H9 (cell line): ENCODE data around the gene FOXO1. TPM values are rescaled to one million over a fixed set of nuclear protein-coding genes. Genes with fewer than 3 reads are reported as not detected.
A peak's percentile ranks its signal among the peaks of the same experiment; 100 is the strongest.

Source experiments
- DNase-seq: peaks from one replicate; pipeline ENCODE4 v3.0.0-alpha.2; 2017
- H2AFZ ChIP-seq: one replicate; pipeline ENCODE4 v1.6.1; 2013; ENCODE audit warnings: mild to moderate bottlenecking, low read length, control low read depth, moderate library complexity
- H2AK5ac ChIP-seq: 2 replicates; pipeline ENCODE4 v1.6.1; 2013; ENCODE audit warnings: low read length, control low read depth, mixed read lengths; ENCODE audit not compliant: insufficient read length
- H2BK120ac ChIP-seq: one replicate; pipeline ENCODE4 v1.6.1; 2013; ENCODE audit warnings: low read depth, mild to moderate bottlenecking, low read length, control low read depth, inconsistent platforms; ENCODE audit not compliant: poor library complexity, severe bottlenecking
- H2BK12ac ChIP-seq: 2 replicates; pipeline ENCODE4 v1.6.1; 2013; ENCODE audit warnings: low read length, control low read depth, mixed read lengths, low read depth; ENCODE audit not compliant: insufficient read length
- H2BK15ac ChIP-seq: 2 replicates; pipeline ENCODE4 v1.6.1; 2013; ENCODE audit warnings: low read depth, low read length, control low read depth
- H2BK20ac ChIP-seq: one replicate; pipeline ENCODE4 v1.6.1; 2013; ENCODE audit warnings: low read depth, mild to moderate bottlenecking, low read length, control low read depth, inconsistent platforms; ENCODE audit not compliant: poor library complexity, severe bottlenecking
- H2BK5ac ChIP-seq: 2 replicates; pipeline ENCODE4 v1.6.1; 2013; ENCODE audit warnings: low read length, control low read depth, mixed read lengths; ENCODE audit not compliant: insufficient read length
- H3K14ac ChIP-seq: 2 replicates; pipeline ENCODE4 v1.6.1; 2013; ENCODE audit warnings: low read length, control low read depth; ENCODE audit not compliant: insufficient read depth
- H3K18ac ChIP-seq: 2 replicates; pipeline ENCODE4 v1.6.1; 2013; ENCODE audit warnings: low read depth, mild to moderate bottlenecking, mixed read lengths, low read length, control low read depth; ENCODE audit not compliant: insufficient read length
- H3K23ac ChIP-seq: 2 replicates; pipeline ENCODE4 v1.6.1; 2013; ENCODE audit warnings: low read length, control low read depth, mixed read lengths, low read depth; ENCODE audit not compliant: insufficient read length
- H3K23me2 ChIP-seq: 2 replicates; pipeline ENCODE4 v1.6.1; 2013; ENCODE audit warnings: low read depth, mild to moderate bottlenecking, mixed read lengths, low read length, control low read depth; ENCODE audit not compliant: insufficient read length, poor library complexity, severe bottlenecking
- H3K27ac ChIP-seq: 2 replicates; pipeline ENCODE4 v1.5.1; 2013; ENCODE audit warnings: low read length, control low read depth, mixed read lengths, low read depth; ENCODE audit not compliant: insufficient read length
- H3K27me3 ChIP-seq: 2 replicates; pipeline ENCODE4 v1.6.1; 2013; ENCODE audit warnings: low read length, control low read depth, inconsistent platforms; ENCODE audit not compliant: insufficient read depth
- H3K4ac ChIP-seq: 2 replicates; pipeline ENCODE4 v1.6.1; 2013; ENCODE audit warnings: low read depth, mild to moderate bottlenecking, control low read depth, inconsistent platforms, low read length, moderate library complexity
- H3K4me1 ChIP-seq: 2 replicates; pipeline ENCODE4 v1.6.1; 2013; ENCODE audit warnings: low read length, control low read depth, inconsistent platforms; ENCODE audit not compliant: insufficient read depth
- H3K4me2 ChIP-seq: 2 replicates; pipeline ENCODE4 v1.6.1; 2013; ENCODE audit warnings: low read length, control low read depth, mixed read lengths; ENCODE audit not compliant: insufficient read length, insufficient read depth
- H3K56ac ChIP-seq: 2 replicates; pipeline ENCODE4 v1.6.1; 2013; ENCODE audit warnings: low read depth, mild to moderate bottlenecking, mixed read lengths, low read length, control low read depth; ENCODE audit not compliant: insufficient read length
- H3K79me1 ChIP-seq: 2 replicates; pipeline ENCODE4 v1.6.1; 2013; ENCODE audit warnings: low read depth, mild to moderate bottlenecking, moderate library complexity, low read length, control low read depth, inconsistent platforms; ENCODE audit not compliant: insufficient read depth, poor library complexity, severe bottlenecking
- H3K79me2 ChIP-seq: 2 replicates; pipeline ENCODE4 v1.6.1; 2013; ENCODE audit warnings: low read length, control low read depth, inconsistent platforms; ENCODE audit not compliant: insufficient read depth
- H3K9ac ChIP-seq: 2 replicates; pipeline ENCODE4 v1.6.1; 2013; ENCODE audit warnings: low read length, control low read depth, mixed read lengths; ENCODE audit not compliant: insufficient read length; ENCODE audit errors: extremely low read depth
- H3K9me3 ChIP-seq: one replicate; pipeline ENCODE4 v1.6.1; 2013; ENCODE audit warnings: low read depth, low read length, inconsistent platforms; ENCODE audit not compliant: control insufficient read depth
- H3T11ph ChIP-seq: one replicate; pipeline ENCODE4 v1.6.1; 2013; ENCODE audit warnings: mild to moderate bottlenecking, low read length, control low read depth, inconsistent platforms
- H4K20me1 ChIP-seq: one replicate; pipeline ENCODE4 v1.6.1; 2013; ENCODE audit not compliant: control insufficient read depth, insufficient read length, insufficient read depth
- H4K5ac ChIP-seq: 2 replicates; pipeline ENCODE4 v1.6.1; 2013; ENCODE audit warnings: low read depth, mild to moderate bottlenecking, mixed read lengths, low read length, control low read depth; ENCODE audit not compliant: insufficient read length
- H4K8ac ChIP-seq: replicated peaks from 2 replicates; pipeline ENCODE4 v1.6.1; 2013; ENCODE audit warnings: low read length, control low read depth, mixed read lengths, low read depth; ENCODE audit not compliant: insufficient read length
- H4K91ac ChIP-seq: 2 replicates; pipeline ENCODE4 v1.6.1; 2013; ENCODE audit warnings: low read depth, mild to moderate bottlenecking, moderate library complexity, mixed read lengths, low read length, control low read depth; ENCODE audit not compliant: insufficient read length
- H3K27ac Mint-ChIP-seq, 3 experiments: 2 replicates in 2 of 3; 3 replicates in 1 of 3; pipeline ENCODE4 v1.8.0; 2020 to 2021; ENCODE audit warnings: mixed read lengths in 3 of 3, mild to moderate bottlenecking in 1 of 3, moderate library complexity in 1 of 3
- H3K27me3 Mint-ChIP-seq: 2 replicates; pipeline ENCODE4 v1.8.0; 2021; ENCODE audit warnings: low read depth, mild to moderate bottlenecking, moderate library complexity, mixed read lengths
- H3K36me3 Mint-ChIP-seq, 3 experiments: 2 replicates in 2 of 3; 3 replicates in 1 of 3; pipeline ENCODE4 v1.8.0; 2020 to 2021; ENCODE audit warnings: low read depth in 3 of 3, mixed read lengths in 3 of 3; ENCODE audit not compliant: insufficient read depth in 1 of 3
- H3K4me1 Mint-ChIP-seq, 2 experiments: 2 replicates each; pipeline ENCODE4 v1.8.0; 2020; ENCODE audit warnings: mixed read lengths in 2 of 2
- H3K4me3 Mint-ChIP-seq, 2 experiments: 2 replicates in 1 of 2; 3 replicates in 1 of 2; pipeline ENCODE4 v1.8.0; 2020 to 2021; ENCODE audit warnings: mild to moderate bottlenecking in 2 of 2, mixed read lengths in 2 of 2, moderate library complexity in 1 of 2
- H3K9me3 Mint-ChIP-seq, 2 experiments: 2 replicates in 1 of 2; 3 replicates in 1 of 2; pipeline ENCODE4 v1.8.0; 2020; ENCODE audit warnings: mild to moderate bottlenecking in 2 of 2, mixed read lengths in 2 of 2, moderate library complexity in 1 of 2
- WGBS: extraction: QIAGEN DNeasy Blood & Tissue Kit; methylation state at CpG from one replicate; pipeline ENCODE4 v1.1.7; 2013; ENCODE audit warnings: missing lambda C conversion rate, low lambda C conversion rate, mixed read lengths; ENCODE audit not compliant: insufficient read length; ENCODE audit errors: extremely low coverage; 5-methylcytosine and 5-hydroxymethylcytosine counted together
- total RNA-seq: library from RNA; stranded (reverse); gene quantifications from 2 replicates; pipeline ENCODE4 v1.2.1, GENCODE V29; 2021
- TF ChIP-seq, protein P1 (sequence below): fragments of 200-600 bp; sonication (generic); conservative IDR thresholded peaks from 3 replicates; pipeline ENCODE4 v1.8.0; 2021; ENCODE audit warnings: antibody characterized with exemption, mild to moderate bottlenecking

Gene FOXO1
- total RNA-seq, 1 experiment from 2014 or later: 44.6 TPM

DNA sequence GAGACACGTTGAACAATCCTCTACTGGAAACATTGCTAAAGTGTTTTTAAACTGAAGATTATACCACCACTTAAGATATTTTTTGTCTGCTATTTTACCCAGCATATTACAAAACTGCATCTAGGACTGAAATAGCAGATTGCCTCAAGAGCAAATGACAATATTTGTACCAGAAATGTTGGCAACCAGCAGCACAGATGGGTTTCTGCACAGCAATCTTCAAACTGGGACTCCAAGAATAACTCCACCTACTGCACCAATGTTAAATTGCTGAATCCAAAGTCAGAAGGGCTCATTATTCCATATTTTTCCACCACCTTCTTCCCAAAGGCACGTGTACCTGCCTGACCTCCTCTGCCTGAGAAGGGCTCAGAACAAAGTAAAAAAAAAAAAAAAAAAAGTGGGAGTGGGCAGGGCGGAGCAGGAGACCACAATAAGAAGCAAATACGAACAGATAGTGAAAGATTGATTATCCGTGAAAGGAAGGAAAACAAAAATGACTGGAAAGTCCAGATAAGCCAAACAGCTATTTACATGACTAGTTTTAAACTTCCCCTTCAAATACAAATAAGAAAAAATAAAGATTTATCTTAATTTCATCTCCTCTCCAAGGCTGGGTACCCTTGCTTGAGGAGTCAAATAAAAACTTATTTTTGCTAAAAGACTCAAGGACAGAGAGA, 79.4 kb downstream of the FOXO1 start:
- Mint-ChIP-seq H3K36me3 (peaks cover 10 to 27% (median 16%) of the 10 kb centered on the region in 3 experiments), H3K27me3 (no peaks in the 10 kb centered on the region), H3K4me3 (no peak overlapping the region), H3K4me1 (peaks cover 69 to 70% of the 10 kb centered on the region in 2 experiments), H3K27ac (peak overlapping the region; percentile 60 to 73 (median 66); a peak in 3 of 7 replicates), H3K9me3 (peaks cover 15 to 18% of the 10 kb centered on the region in 2 experiments)
- Histone ChIP-seq H3T11ph (no peak overlapping the region), H2BK15ac (no peak overlapping the region), H3K4me2 (no peak overlapping the region), H2BK12ac (no peak overlapping the region), H3K9ac (no peak overlapping the region), H3K56ac (no peak overlapping the region), H2BK120ac (no peak overlapping the region), H4K5ac (no peak overlapping the region), H4K8ac (no peak overlapping the region), H3K4me1 (peaks cover 26% of the 10 kb centered on the region), H3K4ac (no peak overlapping the region), H2BK20ac (no peak overlapping the region), H3K18ac (no peak overlapping the region), H4K91ac (no peak overlapping the region), H3K27ac (no peak overlapping the region), H3K14ac (no peak overlapping the region; the same call in 1 of the 2 replicates), H3K23me2 (no peaks in the 10 kb centered on the region), H4K20me1 (no peaks in the 10 kb centered on the region), H2AFZ (no peak overlapping the region), H2BK5ac (no peak overlapping the region), H3K23ac (no peak overlapping the region), H3K9me3 (no peaks in the 10 kb centered on the region), H3K79me2 (peaks cover 62% of the 10 kb centered on the region; the same call in 1 of the 2 replicates), H2AK5ac (no peak overlapping the region), H3K27me3 (no peaks in the 10 kb centered on the region), H3K79me1 (peaks cover 4% of the 10 kb centered on the region)
- TF ChIP-seq, protein P1, sequence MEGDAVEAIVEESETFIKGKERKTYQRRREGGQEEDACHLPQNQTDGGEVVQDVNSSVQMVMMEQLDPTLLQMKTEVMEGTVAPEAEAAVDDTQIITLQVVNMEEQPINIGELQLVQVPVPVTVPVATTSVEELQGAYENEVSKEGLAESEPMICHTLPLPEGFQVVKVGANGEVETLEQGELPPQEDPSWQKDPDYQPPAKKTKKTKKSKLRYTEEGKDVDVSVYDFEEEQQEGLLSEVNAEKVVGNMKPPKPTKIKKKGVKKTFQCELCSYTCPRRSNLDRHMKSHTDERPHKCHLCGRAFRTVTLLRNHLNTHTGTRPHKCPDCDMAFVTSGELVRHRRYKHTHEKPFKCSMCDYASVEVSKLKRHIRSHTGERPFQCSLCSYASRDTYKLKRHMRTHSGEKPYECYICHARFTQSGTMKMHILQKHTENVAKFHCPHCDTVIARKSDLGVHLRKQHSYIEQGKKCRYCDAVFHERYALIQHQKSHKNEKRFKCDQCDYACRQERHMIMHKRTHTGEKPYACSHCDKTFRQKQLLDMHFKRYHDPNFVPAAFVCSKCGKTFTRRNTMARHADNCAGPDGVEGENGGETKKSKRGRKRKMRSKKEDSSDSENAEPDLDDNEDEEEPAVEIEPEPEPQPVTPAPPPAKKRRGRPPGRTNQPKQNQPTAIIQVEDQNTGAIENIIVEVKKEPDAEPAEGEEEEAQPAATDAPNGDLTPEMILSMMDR: no peak
- no peak for DNase-seq
- no CpG with 5 or more reads among the region's 5 CpGs for WGBS
